Heart left ventricle (tissue), 16 donors: Measurements from ENCODE around the gene GJD3. TPM values are rescaled to one million over a fixed set of nuclear protein-coding genes. Genes with fewer than 3 reads are reported as not detected.

Experiments
- ATAC-seq, 4 donors: fragments of 200-7000 bp; cut with Tn5 transposase; one replicate each; pipeline ENCODE4 v1.9.1; 2020 to 2022; ENCODE audit warnings: moderate library complexity in 4 of 4, mild to moderate bottlenecking in 3 of 4, moderate number of reproducible peaks in 1 of 4
- DNase-seq, 5 donors: peaks; one replicate each; pipeline ENCODE4 v3.0.0-alpha.2; 2020
- H3K27ac ChIP-seq, 12 donors: fragments of 200-600 bp; sonication (generic) in 4 of 12; one replicate each; pipeline versions ENCODE4 v1.5.0 to v1.8.0; 2016 to 2022; ENCODE audit warnings: mild to moderate bottlenecking in 2 of 12
- H3K27me3 ChIP-seq, 9 donors: fragments of 200-600 bp; sonication (generic) in 2 of 9; one replicate each; pipeline versions ENCODE4 v1.5.1 to v1.8.0; 2016 to 2022; ENCODE audit warnings: mild to moderate bottlenecking in 3 of 9
- H3K36me3 ChIP-seq, 9 donors: fragments of 200-600 bp; sonication (generic) in 2 of 9; one replicate each; pipeline versions ENCODE4 v1.5.0 to v1.8.0; 2018 to 2022; ENCODE audit warnings: mild to moderate bottlenecking in 2 of 9
- H3K4me1 ChIP-seq, 12 donors: fragments of 200-600 bp; sonication (generic) in 4 of 12; one replicate each; pipeline versions ENCODE4 v1.5.0 to v1.8.0; 2016 to 2022; ENCODE audit warnings: mild to moderate bottlenecking in 3 of 12
- H3K4me3 ChIP-seq, 12 donors: fragments of 200-600 bp; sonication (generic) in 4 of 12; one replicate each; pipeline versions ENCODE4 v1.5.0 to v1.8.0; 2017 to 2022; ENCODE audit warnings: mild to moderate bottlenecking in 9 of 12, moderate library complexity in 4 of 12
- H3K9me3 ChIP-seq, 12 donors: fragments of 200-600 bp; sonication (generic) in 4 of 12; one replicate each; pipeline versions ENCODE4 v1.5.0 to v1.8.0; 2016 to 2022; ENCODE audit warnings: mild to moderate bottlenecking in 1 of 12
- POLR2A ChIP-seq, 2 donors: fragments of 450-650 bp; IDR thresholded peaks; one replicate each; pipeline ENCODE4 v1.6.1; 2017; ENCODE audit warnings: antibody characterized with exemption in 2 of 2, mild to moderate bottlenecking in 2 of 2, moderate library complexity in 2 of 2
- WGBS, 4 donors: extraction: QIAGEN DNeasy Blood & Tissue Kit in 2 of 4; methylation state at CpG; one replicate each; pipeline versions ENCODE4 v1.1.5 to v1.1.7; 2013 to 2018; 5-methylcytosine and 5-hydroxymethylcytosine counted together
- intact Hi-C, 10 donors: fragments of 100-400 bp; cut with DNase I; formaldehyde crosslinking; loops; one replicate each; pipeline versions ENCODE4 v1.11.1 to v1.14.2; 2022
- polyA plus RNA-seq, 2 donors: library from polyadenylated mRNA; stranded (reverse); fragments of 200-250 nt; gene quantifications; one replicate each; pipeline ENCODE4 v1.2.3, GENCODE V29; 2013
- total RNA-seq, 9 donors: library from RNA; depleted of rRNA in 2 of 9; stranded (reverse); fragments of >200 nt in 2 of 9; fragmentation: NEBNext Ultra II Directional in 3 of 9; extraction: Animal tissue kit (Norgen Biotek cat#: 25700) in 3 of 9; gene quantifications; one replicate each; pipeline versions ENCODE4 v1.1.0 to v1.2.4, GENCODE V29; 2016 to 2023
- TF ChIP-seq, protein P1 (sequence below), 12 donors: fragments of 200-600 bp; sonication (generic) in 4 of 12; IDR thresholded peaks; one replicate each; pipeline versions ENCODE4 v1.5.0 to v1.8.0; 2018 to 2022; ENCODE audit warnings: antibody characterized with exemption in 12 of 12, mild to moderate bottlenecking in 5 of 12
- donor health status: ischemic (EF 13 %, LVEDD 7.1; RV severe dilation, severe dysfunction).
- donor health status: healthy with polysubstance abuse.
- donor health status: DM: no; HTN: yes; CAD: no.
- donor health status: DM: no; HTN: no; CAD: no.
- donor health status: ischemic (EF 25% LVEDD 6.9; RV normal size, moderate dysfunction).
- donor health status: ischemic (EF 25% LVEDD 5.7; RV mildly dilated, moderate dysfunction).
- donor health status: healthy.
- donor health status: DM: yes; HTN: yes; CAD: no.
- donor health status: ischemic (EF 35%, LVEDD 5.7; RV mildly dilated, moderate dysfunction).
- donor health status: nonischemic (EF 11% LVEDD 7.7; RV severe dilation, severe dysfunction).
- donor health status: DM: yes; HTN: yes; CAD: no.
- donor health status: PGD.
- donor health status: ischemic (EF 29% LVEDD 5.4; RV normal size, mild dysfunction).
- donor health status: nonischemic (EF 23%, LVEDD 6.1; RV moderate dilation, normal function).

GJD3 gene
- total and polyA plus RNA-seq, 11 donors = 0.30 to 8.7 (median 2.1) TPM

DNA sequence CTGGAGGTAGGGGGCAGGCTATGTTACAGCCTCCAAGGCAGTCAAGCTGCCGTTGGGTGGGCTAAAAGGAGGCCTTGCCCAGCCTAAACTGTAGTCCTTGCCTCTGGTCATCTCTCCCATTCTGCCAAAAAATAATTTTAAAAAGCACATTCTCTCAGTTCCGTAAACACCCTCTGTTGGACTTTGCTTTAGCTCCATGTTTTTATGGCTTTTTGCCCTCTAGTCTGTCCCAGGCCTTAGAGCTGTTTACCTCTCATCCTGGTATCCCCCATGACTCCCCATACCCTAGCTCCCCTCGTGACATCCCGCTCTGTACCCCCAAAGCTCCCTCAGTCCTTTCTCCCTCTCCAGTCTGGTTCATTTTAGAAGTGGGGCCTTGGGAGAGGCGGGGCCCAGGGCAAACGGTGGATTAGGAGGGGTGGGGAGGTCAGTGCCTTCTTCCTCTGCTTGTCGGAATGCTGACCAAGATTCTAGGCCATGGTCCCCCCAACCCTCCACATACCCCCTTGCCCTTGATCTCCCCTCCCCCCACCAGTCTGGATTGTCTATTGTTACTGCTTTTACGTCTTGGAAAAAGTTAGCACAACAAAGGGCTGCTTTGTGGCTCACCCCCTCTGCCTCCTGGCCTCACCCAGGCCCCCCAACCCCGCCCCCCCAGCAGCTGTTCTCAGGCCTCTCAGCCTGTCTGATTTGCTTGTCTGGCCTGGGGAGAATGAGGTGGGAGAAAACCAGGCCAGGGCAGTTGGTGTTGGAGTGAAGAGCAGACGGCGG lies 18.4 kb downstream of the GJD3 start:
- no peak for TF ChIP-seq POLR2A (IDR thresholded peaks at IDR 0.05)
- TF ChIP-seq, protein P1, sequence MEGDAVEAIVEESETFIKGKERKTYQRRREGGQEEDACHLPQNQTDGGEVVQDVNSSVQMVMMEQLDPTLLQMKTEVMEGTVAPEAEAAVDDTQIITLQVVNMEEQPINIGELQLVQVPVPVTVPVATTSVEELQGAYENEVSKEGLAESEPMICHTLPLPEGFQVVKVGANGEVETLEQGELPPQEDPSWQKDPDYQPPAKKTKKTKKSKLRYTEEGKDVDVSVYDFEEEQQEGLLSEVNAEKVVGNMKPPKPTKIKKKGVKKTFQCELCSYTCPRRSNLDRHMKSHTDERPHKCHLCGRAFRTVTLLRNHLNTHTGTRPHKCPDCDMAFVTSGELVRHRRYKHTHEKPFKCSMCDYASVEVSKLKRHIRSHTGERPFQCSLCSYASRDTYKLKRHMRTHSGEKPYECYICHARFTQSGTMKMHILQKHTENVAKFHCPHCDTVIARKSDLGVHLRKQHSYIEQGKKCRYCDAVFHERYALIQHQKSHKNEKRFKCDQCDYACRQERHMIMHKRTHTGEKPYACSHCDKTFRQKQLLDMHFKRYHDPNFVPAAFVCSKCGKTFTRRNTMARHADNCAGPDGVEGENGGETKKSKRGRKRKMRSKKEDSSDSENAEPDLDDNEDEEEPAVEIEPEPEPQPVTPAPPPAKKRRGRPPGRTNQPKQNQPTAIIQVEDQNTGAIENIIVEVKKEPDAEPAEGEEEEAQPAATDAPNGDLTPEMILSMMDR (IDR thresholded peaks at IDR 0.05) = no peak
- DNase-seq (peak in 1 of 5 donors; percentile 44), ATAC-seq (no peak)
- peak overlapping the region; percentile 19 to 98 (median 82) for H3K4me3 ChIP-seq
- H3K36me3 ChIP-seq = peaks cover 0 to 30% (median 19%) of the 10 kb centered on the region in 9 donors
- no peaks in the 10 kb centered on the region for H3K27me3 ChIP-seq
- H3K4me1 ChIP-seq = peaks cover 35 to 93% (median 71%) of the 10 kb centered on the region in 12 donors
- no peaks in the 10 kb centered on the region for H3K9me3 ChIP-seq
- intact Hi-C loops = loop anchor here in 2 of 10 donors (2.0 kb wide), 2 partner anchors 27 to 29 kb away; no protein-coding TSS in a partner anchor
- 40 to 47% (median 44%) methylated on average over 11 of the region's 11 CpGs for WGBS, 4 donors
- H3K27ac ChIP-seq = peak overlapping the region; percentile 88 to 99 (median 96)

DNA sequence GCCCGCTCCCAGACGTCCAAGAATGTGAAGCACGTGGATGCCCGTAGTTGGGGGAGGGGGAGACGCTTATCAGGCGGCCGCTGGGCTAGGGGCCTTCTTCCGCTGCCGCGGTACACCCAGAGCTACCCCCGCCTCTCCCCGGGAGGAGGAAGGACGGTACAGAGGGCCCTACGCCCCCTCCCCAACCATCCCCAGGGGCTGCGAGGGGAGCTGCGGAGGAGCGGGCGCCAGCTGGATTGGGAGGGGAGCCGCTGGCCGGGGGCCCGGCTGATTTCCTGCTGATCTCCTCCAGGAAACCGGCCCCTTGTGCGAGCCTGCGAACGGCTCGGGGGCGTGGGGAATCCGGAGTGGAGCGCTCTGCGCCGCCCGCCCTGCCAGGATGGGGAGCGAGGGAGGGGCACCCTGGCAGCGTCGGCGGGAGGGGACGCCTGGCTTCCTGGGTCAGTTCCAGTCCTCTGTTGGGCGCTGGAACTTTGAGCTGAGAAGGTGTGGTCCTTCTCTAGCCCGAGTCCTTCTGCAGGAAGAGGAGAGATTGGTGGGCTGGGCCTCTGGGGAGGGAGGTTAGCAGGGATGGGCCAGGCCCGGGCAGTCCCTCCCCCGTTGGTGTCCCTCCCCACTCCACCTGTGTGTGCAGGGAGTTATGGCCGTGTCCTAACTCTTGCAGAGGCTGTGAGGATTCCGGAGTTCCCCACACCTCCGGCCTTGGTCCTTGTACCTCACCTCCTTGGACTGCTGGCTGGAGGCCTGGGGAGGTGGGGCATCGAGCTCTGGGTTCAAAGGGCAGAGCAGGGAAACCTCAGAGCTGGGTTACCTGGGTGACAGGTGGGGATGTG lies 19.2 kb downstream of the GJD3 start:
- WGBS, 4 donors = 2 to 6% (median 4%) methylated on average over 25 to 45 of the region's 45 CpGs
- Histone ChIP-seq H3K4me1 (peaks cover 35 to 92% (median 72%) of the 10 kb centered on the region in 12 donors), H3K4me3 (peak overlapping the region; percentile 19 to 98 (median 82)), H3K27ac (peak overlapping the region; percentile 88 to 99 (median 96)), H3K27me3 (no peaks in the 10 kb centered on the region), H3K9me3 (no peaks in the 10 kb centered on the region), H3K36me3 (peaks cover 0 to 24% (median 14%) of the 10 kb centered on the region in 9 donors)
- peak; percentile 85 to 89 (median 88) for DNase-seq
- peak; percentile 3 to 46 (median 12) for ATAC-seq
- intact Hi-C loops = loop anchor here in 2 of 10 donors (2.0 kb wide), 2 partner anchors 27 to 29 kb away; no protein-coding TSS in a partner anchor
- TF ChIP-seq POLR2A (IDR thresholded peaks at IDR 0.05) = no peak
- TF ChIP-seq, protein P1 (IDR thresholded peaks at IDR 0.05) = no peak

DNA sequence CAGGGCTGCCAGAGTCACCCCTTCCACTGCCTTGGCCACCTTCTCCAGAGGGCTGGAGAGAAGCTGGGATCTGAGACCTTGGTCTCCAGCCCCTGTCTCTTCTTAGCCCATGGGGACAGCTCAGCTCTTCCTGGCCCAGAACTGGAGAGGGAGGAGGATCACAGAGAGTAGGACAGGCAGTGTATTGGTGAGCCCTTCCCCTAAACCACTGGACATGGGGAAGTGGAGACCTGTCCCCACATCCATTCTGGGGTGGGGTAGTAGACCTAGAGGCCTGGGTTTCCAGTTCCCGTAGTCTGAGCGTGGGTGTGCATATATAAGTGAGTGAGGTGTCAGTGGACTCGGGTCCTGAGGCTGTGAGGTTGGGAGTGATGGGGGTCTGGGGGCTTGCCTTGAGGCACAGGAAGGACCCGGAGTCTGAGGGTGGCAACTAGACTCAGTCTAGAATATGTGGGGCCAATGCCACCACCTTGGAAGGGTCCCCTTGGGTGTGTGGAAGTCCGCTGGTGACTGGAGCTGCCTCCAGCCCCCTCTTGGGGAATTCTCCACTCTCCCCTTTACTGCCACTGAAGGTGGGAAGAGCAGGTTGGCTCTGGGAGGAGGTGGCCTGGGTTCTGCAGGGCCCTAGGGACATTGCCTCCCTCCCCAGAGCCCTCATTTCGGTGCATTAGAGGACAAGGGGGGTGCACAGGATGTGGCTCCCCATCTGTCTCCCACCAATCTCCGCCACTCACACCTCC lies 19.9 kb downstream of the GJD3 start:
- TF ChIP-seq, protein P1 (IDR thresholded peaks at IDR 0.05) = no peak
- TF ChIP-seq POLR2A (IDR thresholded peaks at IDR 0.05) = no peak
- WGBS, 4 donors = 30 to 47% (median 32%) methylated on average over 5 to 7 of the region's 7 CpGs
- H3K27me3 ChIP-seq = no peaks in the 10 kb centered on the region
- H3K9me3 ChIP-seq = no peaks in the 10 kb centered on the region
- peak overlapping the region; percentile 19 to 98 (median 82) for H3K4me3 ChIP-seq
- peaks cover 0 to 23% (median 10%) of the 10 kb centered on the region in 9 donors for H3K36me3 ChIP-seq
- DNase-seq = no peak
- H3K4me1 ChIP-seq = peaks cover 31 to 92% (median 71%) of the 10 kb centered on the region in 12 donors
- peak in 3 of 4 donors; percentile 0 to 16 (median 1) for ATAC-seq
- peak overlapping the region; percentile 88 to 99 (median 96) for H3K27ac ChIP-seq
- intact Hi-C loops = loop anchor here in 2 of 10 donors (2.0 kb wide), 2 partner anchors 26 to 28 kb away; no protein-coding TSS in a partner anchor
